ENCODE measurements around the gene RBM6. TPM values are rescaled to one million over a fixed set of nuclear protein-coding genes. Genes with fewer than 3 reads are reported as not detected.
"Not testable (repeated sequence)": the region's sequence is repeated elsewhere in the genome, so short reads cannot be mapped to it uniquely, and the experiment has no call there.

RBM6 gene
- 23.4 TPM for total RNA-seq

DNA sequence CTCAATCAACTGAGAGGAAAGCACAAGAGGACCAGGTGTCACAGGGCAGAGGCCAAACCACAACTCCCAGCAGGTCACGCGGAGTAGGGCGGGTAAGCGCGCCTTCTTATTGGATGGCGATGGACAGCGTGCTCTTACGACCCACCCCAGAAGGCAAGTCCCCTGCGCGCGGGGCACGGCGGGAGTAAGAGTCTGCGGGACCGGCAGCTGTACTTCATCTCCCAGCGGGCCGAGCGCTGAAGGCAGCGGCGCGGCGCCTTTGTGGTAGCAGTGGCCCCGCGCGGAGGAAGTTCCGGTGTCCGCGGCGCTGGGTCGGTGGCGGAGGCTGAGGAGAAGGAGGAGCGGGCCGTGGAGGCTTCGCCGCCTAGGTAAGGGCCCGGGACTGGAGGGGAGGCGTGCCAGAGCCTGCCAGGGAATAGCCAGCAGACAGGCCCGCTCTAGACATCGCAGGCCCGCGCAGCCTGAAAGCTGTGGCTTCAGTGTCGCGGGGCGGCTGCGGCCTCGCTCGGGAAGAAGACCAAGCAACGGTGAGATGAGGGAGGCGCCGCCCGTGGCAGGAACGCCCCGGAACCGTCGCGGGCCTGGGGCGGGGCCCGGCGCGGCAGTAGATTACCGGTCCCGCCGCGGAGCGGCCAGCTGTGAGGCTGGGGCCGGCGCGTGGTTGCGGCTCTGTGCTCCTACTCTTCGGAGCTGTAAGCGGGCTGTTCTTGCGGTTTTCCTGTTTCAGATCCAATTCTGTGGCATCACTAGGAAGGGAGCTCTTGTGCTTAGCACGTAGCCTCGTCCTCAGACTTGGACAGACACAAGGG lies at the start of gene RBM6:
TSS of gene RBM6 (plus strand) at position 293 of the 809 bp plus-strand sequence. CDS start 22,492 bp downstream, outside the sequence.
- DNase-seq (ENCODE audit: low read depth in 2 of 3, low spot score in 2 of 3): peak; percentile 84 to 97 (median 97)

DNA sequence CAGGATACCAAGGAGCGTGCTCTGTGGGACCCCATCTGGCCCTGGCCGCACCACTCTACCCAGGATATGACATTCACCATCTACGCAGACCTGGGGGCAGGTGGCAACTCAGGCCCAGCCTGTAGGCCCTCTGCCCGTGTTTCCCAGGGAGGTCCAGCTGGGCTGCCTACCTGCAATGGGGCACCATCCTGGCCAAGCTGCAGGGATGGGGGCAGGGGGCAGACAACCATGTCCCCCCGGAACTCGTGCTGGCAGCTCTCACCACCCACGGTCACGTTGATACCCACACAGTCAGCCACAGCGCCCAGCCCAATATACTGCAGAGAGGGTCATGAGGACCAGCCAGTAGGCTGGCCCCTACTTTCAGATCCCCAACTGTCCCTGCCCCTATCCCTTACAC lies 44.2 kb upstream of the RBM6 start:
- no peak for DNase-seq (ENCODE audit: low read depth in 2 of 3, low spot score in 2 of 3)

GRCh38 chr3:49896345-49896744 lies 43.6 kb upstream of the RBM6 start:
- no peak for DNase-seq (ENCODE audit: low read depth in 2 of 3, low spot score in 2 of 3)

DNA sequence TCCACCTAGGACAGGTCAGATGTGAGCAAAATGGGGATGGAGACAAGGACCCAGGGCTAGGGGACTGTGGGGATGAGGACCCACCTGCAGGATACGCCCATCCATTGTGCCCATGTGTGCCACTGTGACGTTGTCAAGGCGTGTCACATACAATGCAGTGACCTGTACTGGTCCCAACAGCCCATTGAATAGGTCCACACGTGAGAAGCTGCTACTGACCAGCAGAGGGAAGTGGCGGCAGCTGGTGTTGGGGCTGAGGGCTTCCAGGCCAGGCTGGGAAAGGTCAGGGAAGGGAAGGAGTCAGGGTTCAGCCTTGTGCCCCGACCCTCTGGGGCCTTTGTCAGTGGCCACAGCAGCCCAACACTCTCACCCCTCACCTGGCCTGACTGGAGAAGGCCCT lies 41.0 kb upstream of the RBM6 start:
- no peak for DNase-seq (ENCODE audit: low read depth in 2 of 3, low spot score in 2 of 3)

- peak in 2 of 3 donors; percentile 18 to 65 for DNase-seq (ENCODE audit: low read depth in 2 of 3, low spot score in 2 of 3)
Observed at GRCh38 chr3:49899815-49900214, 40.1 kb upstream of the RBM6 start.

DNA sequence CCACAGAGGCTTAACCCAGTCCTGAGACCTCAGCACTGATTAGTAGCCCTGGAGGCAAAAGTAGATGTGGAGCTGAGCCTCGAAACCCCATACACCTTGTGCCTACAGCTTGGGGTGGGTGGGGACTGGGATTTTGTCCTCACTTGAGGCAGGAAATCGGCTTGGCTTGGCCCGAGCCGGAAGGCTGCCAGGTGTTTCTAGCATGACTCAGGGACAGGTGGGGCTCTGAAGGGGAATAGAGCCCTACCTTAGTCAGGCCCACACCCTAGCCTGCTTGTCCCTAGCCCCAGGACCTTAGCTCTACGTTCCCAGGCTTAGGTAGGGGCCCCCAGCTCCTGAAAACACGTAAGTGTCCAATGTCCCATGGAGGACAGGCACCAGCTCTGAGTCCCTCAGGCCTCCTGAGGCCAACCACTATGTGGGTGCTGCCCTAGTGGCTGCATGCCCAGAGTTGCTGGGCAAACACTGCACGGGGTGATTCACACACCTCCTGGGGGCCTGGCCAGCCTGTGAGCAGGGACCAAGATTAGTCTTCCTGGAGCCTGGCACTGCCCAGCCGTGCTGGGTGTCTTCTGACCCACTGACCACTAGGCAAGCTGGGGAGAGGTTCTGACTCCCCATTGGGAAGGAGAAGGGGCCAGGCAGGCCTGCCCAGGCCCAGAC lies 39.3 kb upstream of the RBM6 start:
- no peak for DNase-seq (ENCODE audit: low read depth in 2 of 3, low spot score in 2 of 3)

- DNase-seq (ENCODE audit: low read depth in 2 of 3, low spot score in 2 of 3): peak in 1 of 3 donors; percentile 22
Observed at GRCh38 chr3:49901366-49902339, 38.3 kb upstream of the RBM6 start.

DNA sequence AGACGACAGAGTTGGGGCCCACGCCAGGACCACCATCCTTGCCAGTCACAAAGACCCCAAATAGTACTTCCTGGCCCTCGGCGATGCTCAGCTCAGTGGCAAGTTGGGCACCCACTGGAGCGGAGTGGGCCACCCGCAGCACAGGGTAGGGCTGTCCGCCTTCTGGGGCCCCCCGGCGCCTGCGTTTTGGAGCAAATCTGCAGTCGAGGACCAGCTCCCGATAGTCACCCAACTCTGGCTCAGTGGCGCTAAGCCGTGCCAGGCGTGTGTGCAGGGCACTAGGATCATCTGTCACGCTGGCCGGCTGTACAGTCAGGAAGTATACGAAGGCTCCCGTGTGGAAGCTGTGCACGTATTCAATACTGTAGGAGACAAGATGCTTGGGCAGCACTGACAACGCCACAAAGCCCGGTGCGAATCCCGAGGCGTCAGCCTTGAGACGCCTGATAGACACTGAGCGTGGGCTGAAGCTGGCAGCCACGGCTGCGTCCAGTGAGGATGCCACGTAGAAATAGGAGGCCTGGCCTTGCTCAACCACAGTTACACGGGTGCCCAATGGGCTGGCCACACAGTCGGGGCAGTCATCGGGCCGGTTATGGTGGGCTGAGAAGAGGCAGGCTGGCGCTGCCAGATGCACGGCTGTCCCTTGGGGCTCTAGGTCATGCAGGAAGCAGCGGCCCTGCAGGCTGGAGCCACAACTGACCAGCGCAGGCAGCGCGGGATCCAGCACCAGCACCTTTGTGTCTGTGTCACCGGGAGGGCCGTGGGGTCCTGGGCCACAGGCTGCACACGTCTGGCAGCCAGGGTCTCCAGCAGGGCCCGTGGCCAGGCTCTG lies 37.2 kb upstream of the RBM6 start:
- DNase-seq (ENCODE audit: low read depth in 2 of 3, low spot score in 2 of 3): no peak

GRCh38 chr3:49903451-49904424 lies 36.2 kb upstream of the RBM6 start, which contains the start of gene MST1R:
TSS of gene MST1R (minus strand) at chr3:49903873. CDS start at chr3:49903609, 264 bp downstream.
- DNase-seq (ENCODE audit: low read depth in 2 of 3, low spot score in 2 of 3): peak; percentile 61 to 72 (median 68)

GRCh38 chr3:49904448-49904847 lies 35.5 kb upstream of the RBM6 start:
- DNase-seq (ENCODE audit: low read depth in 2 of 3, low spot score in 2 of 3): not testable (repeated sequence)

- peak in 2 of 3 donors; percentile 62 to 78 for DNase-seq (ENCODE audit: low read depth in 2 of 3, low spot score in 2 of 3)
Observed at GRCh38 chr3:49906073-49906743, 33.7 kb upstream of the RBM6 start.

GRCh38 chr3:49908373-49909199 lies 31.4 kb upstream of the RBM6 start:
- no peak for DNase-seq (ENCODE audit: low read depth in 2 of 3, low spot score in 2 of 3)

DNA sequence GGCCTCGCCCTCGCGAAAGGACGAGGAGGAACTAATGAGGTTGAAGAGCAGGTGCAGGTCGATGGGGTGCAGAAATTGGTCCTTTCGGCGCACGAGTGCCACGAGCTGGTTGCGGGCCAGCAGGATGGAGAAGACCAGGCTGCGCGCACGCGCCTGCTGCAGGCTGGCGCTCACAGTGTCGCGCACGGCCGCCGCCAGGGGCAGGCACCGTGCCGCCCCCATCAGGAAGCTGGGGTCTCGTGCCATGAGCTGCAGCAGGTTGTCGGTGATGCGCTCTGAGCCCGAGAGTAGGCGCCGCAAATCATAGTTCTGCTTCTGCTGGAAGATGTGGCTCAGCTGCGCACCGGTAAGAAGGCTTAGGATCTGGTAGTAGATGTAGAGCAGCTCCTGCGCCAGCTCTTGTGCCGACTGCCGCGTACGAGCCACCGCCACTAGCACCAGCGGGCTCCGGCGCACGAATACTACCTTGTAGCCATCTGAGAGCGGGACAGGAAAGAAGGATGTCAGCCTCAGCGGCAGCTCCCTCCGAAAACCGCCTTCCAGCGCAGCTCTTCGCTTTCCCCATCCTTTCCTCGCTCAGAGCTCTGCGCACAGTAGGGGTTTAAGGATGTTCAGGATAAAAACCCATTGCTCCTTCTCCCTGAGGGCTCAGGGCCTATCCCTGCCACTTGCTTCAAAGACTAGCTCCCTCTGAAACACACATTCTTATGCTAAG lies 29.4 kb upstream of the RBM6 start:
- DNase-seq (ENCODE audit: low read depth in 2 of 3, low spot score in 2 of 3): no peak

DNA sequence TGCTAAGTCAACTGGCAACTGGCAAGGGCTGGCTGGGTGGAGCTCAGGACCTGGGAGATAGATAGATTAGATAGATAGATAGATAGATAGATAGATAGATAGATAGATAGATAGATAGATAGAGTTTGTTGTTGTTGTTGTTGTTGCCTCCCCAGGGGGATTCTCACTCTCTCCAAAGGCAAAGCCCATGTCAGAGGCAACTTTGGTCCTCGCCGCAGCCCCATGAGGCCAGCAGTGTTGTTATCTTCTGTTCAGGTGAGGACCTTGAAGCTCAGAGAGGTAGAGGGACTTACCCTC lies 28.9 kb upstream of the RBM6 start:
- DNase-seq (ENCODE audit: low read depth in 2 of 3, low spot score in 2 of 3): no peak

- no peak for DNase-seq (ENCODE audit: low read depth in 2 of 3, low spot score in 2 of 3)
Observed at GRCh38 chr3:49911611-49912010, 28.3 kb upstream of the RBM6 start.

DNA sequence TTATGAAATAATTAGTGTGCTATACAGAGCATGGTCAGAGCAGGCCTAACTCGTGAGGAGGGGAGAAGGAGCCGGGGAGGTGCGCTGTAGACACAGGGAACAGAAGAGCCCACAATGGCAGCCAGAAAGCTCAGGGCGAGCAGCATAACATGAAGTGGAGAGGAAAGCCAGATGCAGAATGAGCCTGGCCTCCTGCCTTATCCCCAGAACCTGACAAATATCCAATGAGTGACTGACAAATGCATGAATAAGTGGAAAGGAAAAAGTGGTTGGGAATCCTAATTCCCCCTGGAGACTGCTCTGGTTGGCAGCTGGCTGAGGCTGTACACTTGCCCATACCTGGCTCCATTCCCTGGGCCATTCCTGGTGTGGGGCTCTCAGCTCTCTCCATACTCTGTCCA lies 27.1 kb upstream of the RBM6 start:
- no peak for DNase-seq (ENCODE audit: low read depth in 2 of 3, low spot score in 2 of 3)

GRCh38 chr3:49914906-49915305 lies 25.0 kb upstream of the RBM6 start:
- no peak for DNase-seq (ENCODE audit: low read depth in 2 of 3, low spot score in 2 of 3)

Data from hematopoietic multipotent progenitor cell (in vitro differentiated cells).